Mononuclear cell (primary cell): ENCODE measurements around the gene ERC2. TPM values are rescaled to one million over a fixed set of nuclear protein-coding genes. Genes with fewer than 3 reads are reported as not detected.

Experiments
- H3K27me3 ChIP-seq: 2 replicates; pipeline ENCODE4 v1.6.0; 2011; ENCODE audit warnings: low read length, control low read depth; ENCODE audit not compliant: insufficient read depth
- H3K4me1 ChIP-seq: 2 replicates; pipeline ENCODE4 v1.5.1; 2011; ENCODE audit warnings: mild to moderate bottlenecking, low read length, control low read depth; ENCODE audit not compliant: insufficient read depth
- H3K4me3 ChIP-seq: 2 replicates; pipeline ENCODE4 v1.5.1; 2011; ENCODE audit warnings: mild to moderate bottlenecking, low read length, moderate library complexity
- H3K9me3 ChIP-seq: 2 replicates; pipeline ENCODE4 v1.5.1; 2011; ENCODE audit warnings: low read depth, mild to moderate bottlenecking, control low read depth, low read length
- total RNA-seq: library from RNA; depleted of rRNA; stranded (reverse); fragments of >200 nt; gene quantifications from one replicate; pipeline ENCODE4 v1.2.3, GENCODE V29; 2012

The ERC2 gene
- total RNA-seq, 1 donor: 0.10 TPM

DNA sequence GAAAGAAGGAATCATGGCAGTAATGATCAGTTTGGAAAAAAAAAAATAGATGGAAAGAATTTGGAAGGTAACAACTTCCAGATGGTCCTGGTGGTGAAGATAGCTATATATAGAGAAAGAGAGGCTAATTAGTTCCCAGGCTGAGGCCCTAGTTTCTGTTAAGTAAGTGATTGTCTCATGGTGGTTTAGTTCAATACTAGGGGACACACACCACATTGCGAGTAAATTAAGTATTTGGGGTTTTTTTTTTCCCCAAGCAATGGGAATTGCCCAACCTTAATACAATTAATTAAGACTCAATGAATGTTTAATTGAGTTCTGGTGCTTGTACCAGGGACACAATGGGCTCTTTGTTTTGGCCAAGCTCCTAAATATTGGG is 837.4 kb downstream of the ERC2 start:
- no peak overlapping the region for H3K4me3 ChIP-seq
- H3K4me1 ChIP-seq: peaks cover 14% of the 10 kb centered on the region
- no peaks in the 10 kb centered on the region for H3K27me3 ChIP-seq
- H3K9me3 ChIP-seq: no peaks in the 10 kb centered on the region

DNA sequence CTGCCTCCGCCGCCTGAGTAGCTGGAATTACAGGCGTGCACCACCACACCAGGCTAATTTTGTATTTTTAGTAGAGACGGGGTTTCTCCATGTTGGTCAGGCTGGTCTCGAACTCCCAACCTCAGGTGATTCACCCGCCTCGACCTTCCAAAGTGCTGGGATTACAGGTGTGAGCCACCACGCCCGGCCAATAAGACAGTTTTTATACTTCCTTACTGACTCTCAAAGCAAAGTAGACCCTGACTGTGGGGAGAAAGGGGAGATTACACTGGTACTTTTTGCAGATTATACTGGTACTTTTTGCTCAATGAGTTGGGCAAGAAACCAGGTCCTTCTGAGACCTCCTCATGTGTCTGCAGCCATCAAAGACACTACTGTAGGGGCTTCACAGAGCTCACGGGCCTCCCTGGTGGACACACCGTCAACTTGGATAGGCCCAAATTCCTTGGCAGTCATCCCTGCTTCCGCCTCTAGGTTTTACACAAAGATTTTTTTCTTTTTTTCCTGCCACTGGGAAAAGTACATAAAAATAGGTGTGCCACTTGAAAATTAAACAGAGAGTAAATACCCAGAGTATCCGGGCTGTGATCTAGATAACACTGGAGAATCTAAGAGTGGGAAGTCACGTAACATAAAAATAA is 837.9 kb downstream of the ERC2 start:
- Histone ChIP-seq H3K4me3 (no peak overlapping the region), H3K9me3 (no peaks in the 10 kb centered on the region), H3K27me3 (no peaks in the 10 kb centered on the region), H3K4me1 (peaks cover 19% of the 10 kb centered on the region)

- H3K4me3 ChIP-seq: no peak overlapping the region
- H3K27me3 ChIP-seq: no peaks in the 10 kb centered on the region
- H3K9me3 ChIP-seq: no peaks in the 10 kb centered on the region
- H3K4me1 ChIP-seq: peaks cover 29% of the 10 kb centered on the region
Measured at GRCh38 chr3:55629432-55629831, 838.8 kb downstream of the ERC2 start.

DNA sequence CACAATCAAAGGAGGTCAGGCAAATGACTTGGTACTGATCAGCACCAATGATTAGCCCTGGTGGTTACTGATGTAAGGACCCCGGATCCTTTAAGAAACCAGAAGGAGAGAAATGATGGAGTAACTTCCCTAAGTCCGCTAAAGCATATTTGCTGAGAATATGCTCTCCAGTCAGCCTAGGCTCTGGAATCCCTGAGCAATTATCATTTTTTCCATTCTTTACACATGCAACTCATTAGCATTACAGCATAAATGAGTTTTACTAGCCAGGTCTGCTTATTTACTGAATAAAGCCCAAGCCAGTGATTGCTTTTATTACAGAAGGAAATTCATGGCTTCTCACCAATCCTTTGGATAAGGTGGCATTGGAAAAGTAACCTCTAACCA is 842.0 kb downstream of the ERC2 start:
- Histone ChIP-seq H3K27me3 (no peaks in the 10 kb centered on the region), H3K4me3 (no peak overlapping the region), H3K9me3 (no peaks in the 10 kb centered on the region), H3K4me1 (peaks cover 46% of the 10 kb centered on the region)

- no peak overlapping the region for H3K4me3 ChIP-seq
- H3K9me3 ChIP-seq: no peaks in the 10 kb centered on the region
- peaks cover 2% of the 10 kb centered on the region for H3K27me3 ChIP-seq
- peaks cover 65% of the 10 kb centered on the region for H3K4me1 ChIP-seq
Measured at GRCh38 chr3:55624238-55624637, 844.0 kb downstream of the ERC2 start.

- H3K9me3 ChIP-seq: no peaks in the 10 kb centered on the region
- H3K4me3 ChIP-seq: no peak overlapping the region
- H3K27me3 ChIP-seq: peaks cover 2% of the 10 kb centered on the region
- H3K4me1 ChIP-seq: peaks cover 65% of the 10 kb centered on the region
Measured at GRCh38 chr3:55623786-55624185, 844.5 kb downstream of the ERC2 start.

DNA sequence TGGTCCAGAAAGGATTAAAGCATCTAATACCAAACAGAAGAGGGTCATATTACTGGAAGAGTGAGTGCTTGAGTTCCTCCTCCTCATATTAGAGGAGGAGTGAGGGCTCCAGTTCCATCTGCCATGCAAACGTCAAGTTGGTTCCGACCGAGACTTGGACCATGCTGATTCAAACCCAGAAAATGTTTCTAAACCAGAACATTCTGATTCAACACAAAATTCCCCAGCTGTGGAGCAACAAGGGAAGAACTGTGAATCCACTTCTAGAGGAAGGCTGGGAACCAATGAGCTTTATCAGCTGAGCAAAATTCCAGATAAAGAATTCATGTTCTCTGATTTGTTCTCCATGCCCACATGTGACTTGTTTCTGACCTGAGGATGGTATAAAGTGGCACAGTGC is 845.5 kb downstream of the ERC2 start:
- Histone ChIP-seq H3K4me1 (peaks cover 65% of the 10 kb centered on the region), H3K27me3 (peaks cover 2% of the 10 kb centered on the region), H3K9me3 (no peaks in the 10 kb centered on the region), H3K4me3 (no peak overlapping the region)

- peaks cover 69% of the 10 kb centered on the region for H3K4me1 ChIP-seq
- H3K9me3 ChIP-seq: no peaks in the 10 kb centered on the region
- no peak overlapping the region for H3K4me3 ChIP-seq
- H3K27me3 ChIP-seq: peaks cover 2% of the 10 kb centered on the region
Measured at GRCh38 chr3:55622116-55622515, 846.2 kb downstream of the ERC2 start.

DNA sequence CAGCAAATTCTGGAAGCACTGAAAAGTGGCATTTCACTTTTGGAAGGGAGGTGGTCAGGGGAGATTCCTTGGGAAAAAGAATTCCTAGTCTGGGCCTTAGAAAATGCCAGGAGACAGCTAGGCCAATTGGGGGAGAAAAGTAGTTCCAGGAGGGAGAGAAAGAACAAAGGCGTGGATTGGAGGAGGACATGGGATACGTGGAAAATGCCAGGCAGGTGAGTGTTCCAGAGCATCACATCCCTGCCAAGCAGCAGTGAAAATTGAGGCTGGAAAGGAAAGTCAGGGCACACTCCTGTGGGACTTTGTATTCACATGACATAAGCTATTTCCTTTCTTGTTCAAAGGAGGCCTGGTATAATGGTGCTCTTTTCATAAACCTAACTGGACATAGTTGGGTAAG is 846.6 kb downstream of the ERC2 start:
- Histone ChIP-seq H3K9me3 (no peaks in the 10 kb centered on the region), H3K4me3 (no peak overlapping the region), H3K27me3 (peaks cover 2% of the 10 kb centered on the region), H3K4me1 (peaks cover 69% of the 10 kb centered on the region)

GRCh38 chr3:55621026-55621422 is 847.2 kb downstream of the ERC2 start:
- Histone ChIP-seq H3K4me1 (peaks cover 67% of the 10 kb centered on the region), H3K9me3 (no peaks in the 10 kb centered on the region), H3K4me3 (no peak overlapping the region), H3K27me3 (peaks cover 2% of the 10 kb centered on the region)

GRCh38 chr3:55620351-55621025 is 847.8 kb downstream of the ERC2 start:
- no peaks in the 10 kb centered on the region for H3K9me3 ChIP-seq
- H3K27me3 ChIP-seq: peaks cover 2% of the 10 kb centered on the region
- H3K4me3 ChIP-seq: no peak overlapping the region
- peaks cover 67% of the 10 kb centered on the region for H3K4me1 ChIP-seq

GRCh38 chr3:55619046-55619808 is 849.0 kb downstream of the ERC2 start:
- peaks cover 60% of the 10 kb centered on the region for H3K4me1 ChIP-seq
- no peaks in the 10 kb centered on the region for H3K9me3 ChIP-seq
- no peak overlapping the region for H3K4me3 ChIP-seq
- peaks cover 2% of the 10 kb centered on the region for H3K27me3 ChIP-seq

DNA sequence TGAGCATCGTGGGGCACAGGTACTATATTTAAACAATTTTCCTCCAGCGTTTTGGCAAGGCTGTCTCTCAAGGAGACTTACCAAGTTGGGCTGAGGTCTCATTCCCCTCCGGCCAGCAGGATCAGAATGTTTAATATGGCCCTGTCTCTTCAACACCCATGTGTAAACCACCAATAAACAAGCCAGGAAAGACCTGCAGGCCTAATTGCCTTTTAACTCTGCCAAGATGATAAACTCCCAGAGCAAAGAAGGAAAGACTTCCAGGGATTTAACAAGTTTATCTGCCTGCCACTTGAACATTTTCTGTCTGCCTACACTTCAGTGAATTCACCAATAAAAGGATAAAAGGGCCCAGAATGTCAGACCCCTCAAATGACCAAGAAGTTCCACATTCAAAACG is 850.9 kb downstream of the ERC2 start:
- Histone ChIP-seq H3K4me3 (no peak overlapping the region), H3K9me3 (no peaks in the 10 kb centered on the region), H3K27me3 (peaks cover 2% of the 10 kb centered on the region), H3K4me1 (peaks cover 49% of the 10 kb centered on the region)

- Histone ChIP-seq H3K4me3 (no peak overlapping the region), H3K4me1 (peaks cover 49% of the 10 kb centered on the region), H3K27me3 (peaks cover 2% of the 10 kb centered on the region), H3K9me3 (no peaks in the 10 kb centered on the region)
Measured at GRCh38 chr3:55616803-55617202, 851.5 kb downstream of the ERC2 start.

- Histone ChIP-seq H3K27me3 (peaks cover 2% of the 10 kb centered on the region), H3K4me3 (no peak overlapping the region), H3K4me1 (peaks cover 40% of the 10 kb centered on the region), H3K9me3 (no peaks in the 10 kb centered on the region)
Measured at GRCh38 chr3:55615694-55616295, 852.5 kb downstream of the ERC2 start.
